Measurements from ENCODE around the gene GPR108.
"Not testable (repeated sequence)": the region's sequence is repeated elsewhere in the genome, so short reads cannot be mapped to it uniquely, and the experiment has no call there.

The GPR108 gene

DNA sequence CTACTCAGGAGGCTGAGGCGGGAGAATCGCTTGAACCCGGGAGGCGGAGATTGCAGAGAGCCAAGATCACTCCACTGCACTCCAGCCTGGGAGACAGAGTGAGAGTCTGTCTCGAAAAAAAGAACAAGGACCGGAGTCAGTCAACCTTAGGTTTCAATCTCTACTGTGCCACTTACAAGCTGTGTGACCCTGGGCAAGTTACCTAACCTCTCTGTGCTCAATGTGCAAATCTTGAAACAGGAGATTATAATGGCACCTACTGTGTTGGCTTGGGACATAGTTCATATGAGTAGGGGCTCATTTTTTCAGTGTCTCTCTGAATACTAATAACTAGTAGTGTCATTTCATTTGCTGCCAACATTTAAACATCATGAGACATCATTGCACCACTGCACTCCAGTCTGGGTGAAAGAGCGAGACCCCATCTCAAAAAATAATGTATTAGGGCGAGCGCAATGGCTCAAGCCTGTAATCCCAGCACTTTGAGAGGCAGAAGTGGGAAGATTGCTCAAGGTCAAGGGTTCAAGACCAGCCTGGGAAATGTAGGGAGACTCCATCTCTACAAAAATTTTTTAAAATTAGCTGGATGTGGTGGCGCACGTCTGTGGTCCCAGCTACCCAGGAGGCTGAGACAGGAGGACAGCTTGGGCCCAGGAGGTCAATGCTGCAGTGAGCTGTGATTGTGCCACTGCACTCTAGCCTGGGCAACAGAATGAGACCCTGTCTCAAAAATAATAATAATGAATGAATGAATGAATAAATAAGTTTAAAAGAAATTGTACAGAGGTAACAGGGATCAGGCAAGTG lies 22.4 kb downstream of the GPR108 start:
- Histone ChIP-seq H3K9ac (ENCODE audit: low read depth in 1 of 2, low read length in 2 of 2) (no peak overlapping the region), H3K36me3 (ENCODE audit: control insufficient read depth in 2 of 2, insufficient read depth in 2 of 2, low read length in 2 of 2) (no peaks in the 10 kb centered on the region), H3K4me1 (ENCODE audit: control insufficient read depth in 2 of 2, insufficient read depth in 2 of 2, low read length in 2 of 2) (no peaks in the 10 kb centered on the region), H3K4me3 (ENCODE audit: low read length in 2 of 2) (no peak overlapping the region), H3K27me3 (ENCODE audit: control insufficient read depth in 2 of 2, insufficient read depth in 2 of 2, low read length in 2 of 2) (peaks cover 0 to 8% of the 10 kb centered on the region in 2 donors), H3K27ac (ENCODE audit: low read depth in 2 of 2, low read length in 2 of 2) (no peak overlapping the region), H3K9me3 (ENCODE audit: control insufficient read depth in 2 of 2, low read length in 2 of 2) (no peaks in the 10 kb centered on the region)

DNA sequence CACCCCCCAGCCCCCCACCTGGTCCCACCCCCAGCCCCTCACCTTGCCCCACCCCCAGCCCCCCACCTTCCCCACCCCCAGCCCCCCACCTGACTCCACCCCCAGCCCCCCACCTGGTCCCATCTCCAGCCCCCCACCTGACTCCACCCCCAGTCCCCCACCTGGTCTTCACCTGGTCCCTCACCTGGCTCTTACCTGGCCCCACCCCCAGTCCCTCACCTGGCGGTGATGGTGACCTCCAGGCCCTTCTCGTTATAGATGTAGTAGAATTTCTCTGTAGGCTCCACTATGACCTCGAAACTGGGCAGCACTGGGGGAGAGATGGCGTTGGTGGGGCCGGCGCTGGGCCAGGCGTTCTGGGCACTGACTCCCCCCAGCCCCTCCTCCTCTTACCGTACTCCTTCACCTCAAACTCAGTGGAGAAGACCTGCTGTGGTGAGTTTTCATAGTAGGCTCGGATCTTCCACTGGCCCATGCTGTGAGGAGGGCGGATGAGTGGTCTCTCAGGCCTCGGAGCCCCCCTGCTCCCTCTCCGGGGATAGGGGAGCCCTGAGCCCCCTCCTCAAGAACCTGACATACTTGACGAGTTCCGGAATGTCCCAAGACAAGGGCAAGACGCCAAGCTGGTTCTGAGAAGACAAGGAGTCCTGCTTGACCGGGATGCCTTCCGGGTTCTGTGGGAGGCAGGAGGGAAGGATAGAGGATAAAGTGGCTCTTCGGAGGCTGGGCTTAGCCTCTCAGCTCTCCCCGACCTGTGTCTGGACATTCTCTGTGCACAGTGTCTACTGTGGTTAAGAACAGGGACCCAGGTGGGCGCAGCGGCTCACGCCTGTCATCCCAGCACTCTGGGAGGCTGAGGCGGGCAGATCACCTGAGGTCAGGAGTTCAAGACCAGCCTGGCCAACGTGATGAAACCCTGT lies 23.3 kb downstream of the GPR108 start:
- no peak overlapping the region for H3K4me3 ChIP-seq (ENCODE audit: low read length in 2 of 2)
- no peaks in the 10 kb centered on the region for H3K9me3 ChIP-seq (ENCODE audit: control insufficient read depth in 2 of 2, low read length in 2 of 2)
- H3K27ac ChIP-seq (ENCODE audit: low read depth in 2 of 2, low read length in 2 of 2): no peak overlapping the region
- H3K4me1 ChIP-seq (ENCODE audit: control insufficient read depth in 2 of 2, insufficient read depth in 2 of 2, low read length in 2 of 2): no peaks in the 10 kb centered on the region
- H3K36me3 ChIP-seq (ENCODE audit: control insufficient read depth in 2 of 2, insufficient read depth in 2 of 2, low read length in 2 of 2): no peaks in the 10 kb centered on the region
- no peak overlapping the region for H3K9ac ChIP-seq (ENCODE audit: low read depth in 1 of 2, low read length in 2 of 2)
- peaks cover 0 to 8% of the 10 kb centered on the region in 2 donors for H3K27me3 ChIP-seq (ENCODE audit: control insufficient read depth in 2 of 2, insufficient read depth in 2 of 2, low read length in 2 of 2)

DNA sequence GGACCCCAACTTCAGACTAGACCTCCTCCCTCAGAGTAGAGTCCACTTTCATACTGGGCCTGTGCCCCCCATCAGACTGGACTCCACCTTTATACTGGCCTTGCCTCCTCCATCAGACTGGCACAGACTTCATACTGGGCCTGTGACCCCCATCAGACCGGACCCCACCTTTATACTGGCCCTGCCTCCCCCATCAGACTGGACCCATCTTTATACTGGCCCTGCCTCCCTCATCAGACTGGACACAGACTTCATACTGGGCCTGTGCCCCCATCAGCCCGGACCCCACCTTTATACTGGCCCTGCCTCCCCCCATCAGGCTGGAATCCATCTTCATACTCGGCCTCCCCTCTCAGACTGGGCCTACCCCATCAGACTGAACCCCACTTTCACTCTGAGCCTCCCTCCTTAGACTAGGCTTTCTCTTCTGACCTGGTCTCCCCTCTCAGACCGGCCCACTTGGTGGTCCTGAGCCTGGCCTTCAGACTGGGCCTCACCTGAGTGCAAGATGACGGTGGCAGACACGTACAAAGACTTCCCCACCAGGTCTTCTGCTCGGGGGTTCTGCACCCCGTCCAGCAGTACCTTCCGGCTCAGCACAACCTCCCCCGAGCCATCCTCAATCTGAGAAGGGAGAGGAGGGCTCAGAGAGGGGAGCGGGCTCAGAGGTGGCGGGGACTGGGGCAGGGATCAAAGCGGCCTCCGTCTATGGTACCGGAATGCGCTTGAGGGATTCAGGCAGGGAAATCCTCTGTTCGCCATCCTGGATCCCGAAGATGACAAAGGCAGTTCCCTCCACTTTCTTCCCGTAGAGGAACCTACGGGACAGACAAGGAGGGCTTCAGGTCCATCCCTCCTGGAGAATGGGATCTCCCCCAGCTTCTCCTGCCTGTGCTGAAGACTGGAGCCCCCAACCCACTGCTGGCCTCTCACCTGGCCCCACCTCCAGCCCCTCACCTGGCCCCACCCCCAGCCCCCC lies 24.4 kb downstream of the GPR108 start:
- H3K27ac ChIP-seq (ENCODE audit: low read depth in 2 of 2, low read length in 2 of 2): no peak overlapping the region
- H3K27me3 ChIP-seq (ENCODE audit: control insufficient read depth in 2 of 2, insufficient read depth in 2 of 2, low read length in 2 of 2): peaks cover 0 to 8% of the 10 kb centered on the region in 2 donors
- H3K4me1 ChIP-seq (ENCODE audit: control insufficient read depth in 2 of 2, insufficient read depth in 2 of 2, low read length in 2 of 2): no peaks in the 10 kb centered on the region
- no peak overlapping the region for H3K9ac ChIP-seq (ENCODE audit: low read depth in 1 of 2, low read length in 2 of 2)
- H3K4me3 ChIP-seq (ENCODE audit: low read length in 2 of 2): no peak overlapping the region
- H3K36me3 ChIP-seq (ENCODE audit: control insufficient read depth in 2 of 2, insufficient read depth in 2 of 2, low read length in 2 of 2): no peaks in the 10 kb centered on the region
- no peaks in the 10 kb centered on the region for H3K9me3 ChIP-seq (ENCODE audit: control insufficient read depth in 2 of 2, low read length in 2 of 2)

DNA sequence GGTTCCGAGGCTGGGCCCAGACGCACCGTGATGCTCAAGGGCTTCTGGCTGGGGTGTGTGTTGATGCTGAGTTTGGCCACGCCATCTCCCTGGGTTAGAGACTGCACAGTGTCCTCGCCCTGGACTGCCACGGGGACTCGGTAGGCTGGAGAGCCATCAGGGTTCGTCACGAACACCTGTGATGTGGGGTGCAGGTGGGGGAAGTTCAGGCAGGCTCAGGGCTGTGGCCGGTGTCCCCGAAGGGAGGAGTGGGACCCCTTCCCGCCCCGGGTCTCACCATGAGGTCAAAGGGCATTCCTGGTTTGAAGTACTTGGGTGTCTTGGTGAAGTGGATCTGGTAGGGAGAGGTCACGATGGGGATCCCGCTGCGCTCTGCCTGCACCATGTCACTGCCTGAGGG lies 25.1 kb downstream of the GPR108 start:
- Histone ChIP-seq H3K27ac (ENCODE audit: low read depth in 2 of 2, low read length in 2 of 2) (no peak overlapping the region), H3K9me3 (ENCODE audit: control insufficient read depth in 2 of 2, low read length in 2 of 2) (no peaks in the 10 kb centered on the region), H3K4me1 (ENCODE audit: control insufficient read depth in 2 of 2, insufficient read depth in 2 of 2, low read length in 2 of 2) (no peaks in the 10 kb centered on the region), H3K27me3 (ENCODE audit: control insufficient read depth in 2 of 2, insufficient read depth in 2 of 2, low read length in 2 of 2) (peaks cover 0 to 8% of the 10 kb centered on the region in 2 donors), H3K36me3 (ENCODE audit: control insufficient read depth in 2 of 2, insufficient read depth in 2 of 2, low read length in 2 of 2) (no peaks in the 10 kb centered on the region), H3K9ac (ENCODE audit: low read depth in 1 of 2, low read length in 2 of 2) (no peak overlapping the region), H3K4me3 (ENCODE audit: low read length in 2 of 2) (no peak overlapping the region)

- H3K4me1 ChIP-seq (ENCODE audit: control insufficient read depth in 2 of 2, insufficient read depth in 2 of 2, low read length in 2 of 2): no peaks in the 10 kb centered on the region
- H3K27me3 ChIP-seq (ENCODE audit: control insufficient read depth in 2 of 2, insufficient read depth in 2 of 2, low read length in 2 of 2): peaks cover 0 to 8% of the 10 kb centered on the region in 2 donors
- H3K4me3 ChIP-seq (ENCODE audit: low read length in 2 of 2): no peak overlapping the region
- H3K9me3 ChIP-seq (ENCODE audit: control insufficient read depth in 2 of 2, low read length in 2 of 2): no peaks in the 10 kb centered on the region
- H3K9ac ChIP-seq (ENCODE audit: low read depth in 1 of 2, low read length in 2 of 2): no peak overlapping the region
- H3K36me3 ChIP-seq (ENCODE audit: control insufficient read depth in 2 of 2, insufficient read depth in 2 of 2, low read length in 2 of 2): no peaks in the 10 kb centered on the region
- no peak overlapping the region for H3K27ac ChIP-seq (ENCODE audit: low read depth in 2 of 2, low read length in 2 of 2)
Measured at GRCh38 chr19:6711605-6712004, 25.8 kb downstream of the GPR108 start.

DNA sequence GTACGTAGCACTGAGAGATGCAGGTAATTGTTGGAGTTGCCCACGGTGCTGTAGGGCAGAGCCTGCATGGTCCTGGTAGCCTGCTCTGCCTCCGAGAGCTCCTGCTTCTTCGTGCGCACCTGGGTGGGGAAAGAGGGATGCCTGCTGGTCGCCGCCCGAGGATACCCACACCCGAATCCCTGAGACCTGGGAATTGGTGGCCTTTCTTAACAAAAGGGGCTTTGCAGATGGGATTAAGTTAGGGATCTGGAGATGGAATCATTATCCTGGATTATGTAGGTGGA lies 26.4 kb downstream of the GPR108 start:
- Histone ChIP-seq H3K4me3 (ENCODE audit: low read length in 2 of 2) (no peak overlapping the region), H3K9me3 (ENCODE audit: control insufficient read depth in 2 of 2, low read length in 2 of 2) (no peaks in the 10 kb centered on the region), H3K4me1 (ENCODE audit: control insufficient read depth in 2 of 2, insufficient read depth in 2 of 2, low read length in 2 of 2) (no peaks in the 10 kb centered on the region), H3K36me3 (ENCODE audit: control insufficient read depth in 2 of 2, insufficient read depth in 2 of 2, low read length in 2 of 2) (no peaks in the 10 kb centered on the region), H3K27me3 (ENCODE audit: control insufficient read depth in 2 of 2, insufficient read depth in 2 of 2, low read length in 2 of 2) (peaks cover 0 to 8% of the 10 kb centered on the region in 2 donors), H3K9ac (ENCODE audit: low read depth in 1 of 2, low read length in 2 of 2) (no peak overlapping the region), H3K27ac (ENCODE audit: low read depth in 2 of 2, low read length in 2 of 2) (no peak overlapping the region)

- no peak overlapping the region for H3K4me3 ChIP-seq (ENCODE audit: low read length in 2 of 2)
- no peaks in the 10 kb centered on the region for H3K4me1 ChIP-seq (ENCODE audit: control insufficient read depth in 2 of 2, insufficient read depth in 2 of 2, low read length in 2 of 2)
- H3K36me3 ChIP-seq (ENCODE audit: control insufficient read depth in 2 of 2, insufficient read depth in 2 of 2, low read length in 2 of 2): no peaks in the 10 kb centered on the region
- H3K27ac ChIP-seq (ENCODE audit: low read depth in 2 of 2, low read length in 2 of 2): no peak overlapping the region
- peaks cover 0 to 8% of the 10 kb centered on the region in 2 donors for H3K27me3 ChIP-seq (ENCODE audit: control insufficient read depth in 2 of 2, insufficient read depth in 2 of 2, low read length in 2 of 2)
- no peaks in the 10 kb centered on the region for H3K9me3 ChIP-seq (ENCODE audit: control insufficient read depth in 2 of 2, low read length in 2 of 2)
- H3K9ac ChIP-seq (ENCODE audit: low read depth in 1 of 2, low read length in 2 of 2): no peak overlapping the region
Measured at GRCh38 chr19:6710273-6711077, 26.9 kb downstream of the GPR108 start.

DNA sequence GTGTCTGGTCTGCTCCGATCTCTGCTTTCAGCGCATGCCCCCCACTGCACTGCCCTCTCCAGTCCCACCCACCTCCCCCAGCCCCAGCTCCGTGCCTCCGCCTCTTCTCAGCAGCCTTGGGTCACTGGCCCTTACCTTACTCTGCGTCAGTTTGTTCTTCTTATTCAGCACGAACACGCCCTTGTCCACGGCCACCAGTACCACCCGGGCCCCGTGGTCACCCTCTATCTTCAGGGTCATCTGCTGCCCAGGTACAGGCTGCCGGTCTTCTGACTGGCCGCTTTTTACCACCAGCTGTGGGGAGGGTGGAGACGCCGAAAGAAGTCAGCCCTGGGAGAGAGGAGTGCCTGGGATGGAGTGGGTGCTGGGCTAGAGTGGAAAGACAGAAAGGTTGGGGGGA lies 27.8 kb downstream of the GPR108 start:
- no peaks in the 10 kb centered on the region for H3K9me3 ChIP-seq (ENCODE audit: control insufficient read depth in 2 of 2, low read length in 2 of 2)
- no peak overlapping the region for H3K27ac ChIP-seq (ENCODE audit: low read depth in 2 of 2, low read length in 2 of 2)
- no peak overlapping the region for H3K4me3 ChIP-seq (ENCODE audit: low read length in 2 of 2)
- H3K27me3 ChIP-seq (ENCODE audit: control insufficient read depth in 2 of 2, insufficient read depth in 2 of 2, low read length in 2 of 2): peaks cover 0 to 8% of the 10 kb centered on the region in 2 donors
- H3K36me3 ChIP-seq (ENCODE audit: control insufficient read depth in 2 of 2, insufficient read depth in 2 of 2, low read length in 2 of 2): no peaks in the 10 kb centered on the region
- no peak overlapping the region for H3K9ac ChIP-seq (ENCODE audit: low read depth in 1 of 2, low read length in 2 of 2)
- H3K4me1 ChIP-seq (ENCODE audit: control insufficient read depth in 2 of 2, insufficient read depth in 2 of 2, low read length in 2 of 2): no peaks in the 10 kb centered on the region

DNA sequence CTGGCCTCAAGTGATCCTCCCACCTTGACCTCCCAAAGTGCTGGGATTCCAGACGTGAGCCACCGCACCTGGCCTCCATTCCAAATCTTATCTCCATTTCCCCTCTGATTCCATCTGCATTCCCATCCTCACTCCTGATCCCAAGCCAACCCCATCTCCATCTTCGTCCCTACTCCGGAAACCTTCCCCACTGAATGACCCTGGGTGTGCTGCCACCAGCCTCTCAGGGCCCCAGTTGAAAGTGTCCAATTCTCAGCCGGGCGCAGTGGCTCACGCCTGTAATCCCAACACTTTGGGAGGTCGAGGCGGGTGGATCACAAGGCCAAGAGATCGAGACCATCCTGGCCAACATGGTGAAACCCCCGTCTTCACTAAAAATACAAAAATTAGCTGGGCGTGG lies 28.5 kb downstream of the GPR108 start:
- H3K4me3 ChIP-seq (ENCODE audit: low read length in 2 of 2); H3K9me3 ChIP-seq (ENCODE audit: control insufficient read depth in 2 of 2, low read length in 2 of 2); H3K27ac ChIP-seq (ENCODE audit: low read depth in 2 of 2, low read length in 2 of 2); H3K4me1 ChIP-seq (ENCODE audit: control insufficient read depth in 2 of 2, insufficient read depth in 2 of 2, low read length in 2 of 2); H3K9ac ChIP-seq (ENCODE audit: low read depth in 1 of 2, low read length in 2 of 2); H3K27me3 ChIP-seq (ENCODE audit: control insufficient read depth in 2 of 2, insufficient read depth in 2 of 2, low read length in 2 of 2); H3K36me3 ChIP-seq (ENCODE audit: control insufficient read depth in 2 of 2, insufficient read depth in 2 of 2, low read length in 2 of 2): not testable (repeated sequence)

Data from mucosa of rectum (tissue), 2 donors.